WTC11 (cell line): Measurements from ENCODE around the gene SEC24A. TPM values are rescaled to one million over a fixed set of nuclear protein-coding genes. Genes with fewer than 3 reads are reported as not detected.

Experiments used
- CREM ChIP-seq: sonication (generic); formaldehyde crosslinking; IDR thresholded peaks from 2 replicates; pipeline ENCODE4 v1.8.1; 2022; ENCODE audit warnings: mild to moderate bottlenecking, missing genetic modification reagents, moderate library complexity
- ELF4 ChIP-seq: sonication (generic); formaldehyde crosslinking; IDR thresholded peaks from 2 replicates; pipeline ENCODE4 v1.8.1; 2022; ENCODE audit warnings: low read depth, mild to moderate bottlenecking, moderate library complexity, missing genetic modification reagents
- ESRRA ChIP-seq: sonication (generic); formaldehyde crosslinking; IDR thresholded peaks from 2 replicates; pipeline ENCODE4 v1.8.1; 2022; ENCODE audit warnings: mild to moderate bottlenecking, missing genetic modification reagents, borderline replicate concordance
- FOXK1 ChIP-seq: sonication (generic); formaldehyde crosslinking; IDR thresholded peaks from 2 replicates; pipeline ENCODE4 v1.8.0; 2022; ENCODE audit warnings: mild to moderate bottlenecking, moderate library complexity, missing genetic modification reagents
- GABPB1 ChIP-seq: sonication (generic); formaldehyde crosslinking; IDR thresholded peaks from 2 replicates; pipeline ENCODE4 v1.8.1; 2023; ENCODE audit warnings: mild to moderate bottlenecking, missing genetic modification reagents
- KAT7 ChIP-seq: sonication (generic); formaldehyde crosslinking; IDR thresholded peaks from 2 replicates; pipeline ENCODE4 v1.8.1; 2023; ENCODE audit warnings: missing genetic modification reagents, mild to moderate bottlenecking, borderline replicate concordance
- MYBL2 ChIP-seq: sonication (generic); formaldehyde crosslinking; IDR thresholded peaks from 2 replicates; pipeline ENCODE4 v1.8.1; 2023; ENCODE audit warnings: mild to moderate bottlenecking, moderate library complexity, missing genetic modification reagents
- NFE2L1 ChIP-seq: sonication (generic); formaldehyde crosslinking; IDR thresholded peaks from 2 replicates; pipeline ENCODE4 v1.8.1; 2023; ENCODE audit warnings: missing genetic modification reagents
- OVOL2 ChIP-seq: fragments of 250-450 bp; sonication (Bioruptor Pico); IDR thresholded peaks from 2 replicates; pipeline ENCODE4 v1.9.0; 2021; ENCODE audit warnings: mild to moderate bottlenecking, borderline replicate concordance
- PRRX2 ChIP-seq: fragments of 250-450 bp; sonication (Bioruptor Pico); IDR thresholded peaks from 2 replicates; pipeline ENCODE4 v1.8.0; 2021; ENCODE audit warnings: mild to moderate bottlenecking
- RELA ChIP-seq: sonication (generic); formaldehyde crosslinking; IDR thresholded peaks from 2 replicates; pipeline ENCODE4 v1.8.1; 2022; ENCODE audit warnings: missing genetic modification reagents, mild to moderate bottlenecking, borderline replicate concordance
- SMAD3 ChIP-seq: sonication (generic); formaldehyde crosslinking; IDR thresholded peaks from 2 replicates; pipeline ENCODE4 v1.8.0; 2022; ENCODE audit warnings: missing genetic modification reagents, mild to moderate bottlenecking, borderline replicate concordance
- TEAD1 ChIP-seq: sonication (generic); formaldehyde crosslinking; IDR thresholded peaks from 2 replicates; pipeline ENCODE4 v1.8.0; 2022; ENCODE audit warnings: mild to moderate bottlenecking, missing genetic modification reagents
- TP53 ChIP-seq: sonication (generic); formaldehyde crosslinking; IDR thresholded peaks from 2 replicates; pipeline ENCODE4 v1.8.1; 2023; ENCODE audit warnings: mild to moderate bottlenecking, missing genetic modification reagents
- ZBTB21 ChIP-seq: sonication (generic); formaldehyde crosslinking; IDR thresholded peaks from 2 replicates; pipeline ENCODE4 v1.8.1; 2023; ENCODE audit warnings: mild to moderate bottlenecking, missing genetic modification reagents, borderline replicate concordance
- ZNF121 ChIP-seq: sonication (generic); formaldehyde crosslinking; IDR thresholded peaks from 2 replicates; pipeline ENCODE4 v1.8.0; 2023; ENCODE audit warnings: missing genetic modification reagents
- ZNF232 ChIP-seq: sonication (generic); formaldehyde crosslinking; IDR thresholded peaks from 2 replicates; pipeline ENCODE4 v1.8.0; 2022; ENCODE audit warnings: mild to moderate bottlenecking, missing genetic modification reagents
- ZNF317 ChIP-seq: sonication (generic); formaldehyde crosslinking; IDR thresholded peaks from 2 replicates; pipeline ENCODE4 v1.8.1; 2023; ENCODE audit warnings: low read depth, mild to moderate bottlenecking, moderate library complexity, missing genetic modification reagents, borderline replicate concordance
- ZNF396 ChIP-seq: fragments of 250-450 bp; sonication (Bioruptor Pico); IDR thresholded peaks from 2 replicates; pipeline ENCODE4 v1.8.0; 2021; ENCODE audit warnings: mild to moderate bottlenecking, moderate library complexity, borderline replicate concordance
- total RNA-seq: library from RNA; stranded (reverse); gene quantifications from 3 replicates; pipeline ENCODE4 v1.2.3, GENCODE V29; 2021
- TF ChIP-seq, protein P1 (sequence below): sonication (generic); formaldehyde crosslinking; IDR thresholded peaks from 2 replicates; pipeline ENCODE4 v1.8.1; 2023; ENCODE audit warnings: mild to moderate bottlenecking, missing genetic modification reagents
- TF ChIP-seq, protein P2 (sequence below): sonication (generic); formaldehyde crosslinking; IDR thresholded peaks from 2 replicates; pipeline ENCODE4 v1.8.0; 2023; ENCODE audit warnings: missing genetic modification reagents, mild to moderate bottlenecking, borderline replicate concordance
- TF ChIP-seq, protein P3 (sequence below): sonication (generic); formaldehyde crosslinking; IDR thresholded peaks from 2 replicates; pipeline ENCODE4 v1.8.0; 2022; ENCODE audit warnings: mild to moderate bottlenecking, missing genetic modification reagents
- TF ChIP-seq, protein P4 (sequence below): sonication (generic); formaldehyde crosslinking; IDR thresholded peaks from 2 replicates; pipeline ENCODE4 v1.8.1; 2023; ENCODE audit warnings: mild to moderate bottlenecking, missing genetic modification reagents, moderate library complexity
- TF ChIP-seq, protein P5 (sequence below): sonication (generic); formaldehyde crosslinking; IDR thresholded peaks from 2 replicates; pipeline ENCODE4 v1.8.1; 2022; ENCODE audit warnings: mild to moderate bottlenecking, moderate library complexity, missing genetic modification reagents
- TF ChIP-seq, protein P6 (sequence below): sonication (generic); formaldehyde crosslinking; IDR thresholded peaks from 2 replicates; pipeline ENCODE4 v1.8.1; 2023; ENCODE audit warnings: mild to moderate bottlenecking, moderate library complexity, missing genetic modification reagents
- TF ChIP-seq, protein P7 (sequence below): sonication (generic); formaldehyde crosslinking; IDR thresholded peaks from 2 replicates; pipeline ENCODE4 v1.8.0; 2022; ENCODE audit warnings: mild to moderate bottlenecking, missing genetic modification reagents

The SEC24A gene
- total RNA-seq, 1 experiment from 2014 or later = 30.5 TPM

DNA sequence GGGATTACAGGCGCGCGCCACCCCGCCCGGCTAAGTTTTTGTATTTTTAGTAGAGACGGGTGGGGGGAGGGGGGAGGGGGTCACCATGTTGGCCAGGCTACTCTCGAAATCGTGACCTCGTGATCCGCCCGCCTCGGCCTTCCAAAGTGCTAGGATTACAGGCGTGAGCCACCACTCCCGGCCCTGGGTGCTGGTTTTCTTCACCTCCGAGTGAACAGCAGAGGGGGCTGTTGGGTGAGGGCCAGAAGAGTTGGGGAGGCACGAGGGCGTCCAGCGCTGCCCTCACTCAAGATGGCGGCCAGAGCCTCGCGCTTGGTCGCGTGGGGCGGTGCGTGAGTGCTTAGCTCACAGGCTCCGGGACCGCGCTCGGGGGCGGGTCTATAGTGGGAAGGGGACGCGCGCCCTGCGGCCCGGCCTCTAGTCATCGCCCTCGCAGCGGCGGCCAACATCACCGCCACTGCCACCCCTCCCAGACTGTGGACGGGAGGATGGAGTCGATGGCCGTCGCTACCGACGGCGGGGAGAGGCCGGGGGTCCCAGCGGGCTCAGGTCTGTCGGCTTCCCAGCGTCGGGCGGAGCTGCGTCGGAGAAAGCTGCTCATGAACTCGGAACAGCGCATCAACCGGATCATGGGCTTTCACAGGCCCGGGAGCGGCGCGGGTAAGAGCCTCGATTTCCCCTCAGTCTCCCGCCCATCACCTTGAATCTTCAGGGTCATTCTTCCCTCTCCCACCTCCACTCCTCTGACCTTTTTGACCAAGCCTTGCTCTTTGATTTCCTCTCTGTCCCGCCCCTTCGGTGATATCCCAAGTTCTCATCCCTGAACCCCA lies 89.8 kb downstream of the SEC24A start, which contains the start of gene CAMLG (continued):
- TF ChIP-seq MYBL2 (CRISPR knock-in tag) (0 out of 2 replicates have a peak, but pooled peaks have one; percentile 26), ELF4 (CRISPR knock-in tag) (0 out of 2 replicates have a peak, but pooled peaks have one; percentile 29), ZNF396 (CRISPR knock-in tag) (no peak), RELA (CRISPR knock-in tag) (0 out of 2 replicates have a peak, but pooled peaks have one; percentile 38), KAT7 (CRISPR knock-in tag) (0 out of 2 replicates have a peak, but pooled peaks have one; percentile 44), NFE2L1 (CRISPR knock-in tag) (0 out of 2 replicates have a peak, but pooled peaks have one; percentile 64), ESRRA (CRISPR knock-in tag) (0 out of 2 replicates have a peak, but pooled peaks have one; percentile 50), FOXK1 (CRISPR knock-in tag) (peak; percentile 97), ZNF317 (CRISPR knock-in tag) (0 out of 2 replicates have a peak, but pooled peaks have one; percentile 38), TP53 (peak; percentile 70; the same call in 1 of the 2 replicates), ZBTB21 (CRISPR knock-in tag) (peak; percentile 87; the same call in 1 of the 2 replicates), ZNF121 (CRISPR knock-in tag) (no peak), CREM (peak; percentile 94), GABPB1 (peak; percentile 82), SMAD3 (peak; percentile 36; the same call in 1 of the 2 replicates), OVOL2 (CRISPR knock-in tag) (no peak), TEAD1 (CRISPR knock-in tag) (peak; percentile 31; the same call in 1 of the 2 replicates), ZNF232 (CRISPR knock-in tag) (no peak), PRRX2 (CRISPR knock-in tag) (no peak)
- TF ChIP-seq, protein P1, sequence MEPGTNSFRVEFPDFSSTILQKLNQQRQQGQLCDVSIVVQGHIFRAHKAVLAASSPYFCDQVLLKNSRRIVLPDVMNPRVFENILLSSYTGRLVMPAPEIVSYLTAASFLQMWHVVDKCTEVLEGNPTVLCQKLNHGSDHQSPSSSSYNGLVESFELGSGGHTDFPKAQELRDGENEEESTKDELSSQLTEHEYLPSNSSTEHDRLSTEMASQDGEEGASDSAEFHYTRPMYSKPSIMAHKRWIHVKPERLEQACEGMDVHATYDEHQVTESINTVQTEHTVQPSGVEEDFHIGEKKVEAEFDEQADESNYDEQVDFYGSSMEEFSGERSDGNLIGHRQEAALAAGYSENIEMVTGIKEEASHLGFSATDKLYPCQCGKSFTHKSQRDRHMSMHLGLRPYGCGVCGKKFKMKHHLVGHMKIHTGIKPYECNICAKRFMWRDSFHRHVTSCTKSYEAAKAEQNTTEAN (CRISPR knock-in tag) = peak; percentile 69; the same call in 1 of the 2 replicates
- TF ChIP-seq, protein P2, sequence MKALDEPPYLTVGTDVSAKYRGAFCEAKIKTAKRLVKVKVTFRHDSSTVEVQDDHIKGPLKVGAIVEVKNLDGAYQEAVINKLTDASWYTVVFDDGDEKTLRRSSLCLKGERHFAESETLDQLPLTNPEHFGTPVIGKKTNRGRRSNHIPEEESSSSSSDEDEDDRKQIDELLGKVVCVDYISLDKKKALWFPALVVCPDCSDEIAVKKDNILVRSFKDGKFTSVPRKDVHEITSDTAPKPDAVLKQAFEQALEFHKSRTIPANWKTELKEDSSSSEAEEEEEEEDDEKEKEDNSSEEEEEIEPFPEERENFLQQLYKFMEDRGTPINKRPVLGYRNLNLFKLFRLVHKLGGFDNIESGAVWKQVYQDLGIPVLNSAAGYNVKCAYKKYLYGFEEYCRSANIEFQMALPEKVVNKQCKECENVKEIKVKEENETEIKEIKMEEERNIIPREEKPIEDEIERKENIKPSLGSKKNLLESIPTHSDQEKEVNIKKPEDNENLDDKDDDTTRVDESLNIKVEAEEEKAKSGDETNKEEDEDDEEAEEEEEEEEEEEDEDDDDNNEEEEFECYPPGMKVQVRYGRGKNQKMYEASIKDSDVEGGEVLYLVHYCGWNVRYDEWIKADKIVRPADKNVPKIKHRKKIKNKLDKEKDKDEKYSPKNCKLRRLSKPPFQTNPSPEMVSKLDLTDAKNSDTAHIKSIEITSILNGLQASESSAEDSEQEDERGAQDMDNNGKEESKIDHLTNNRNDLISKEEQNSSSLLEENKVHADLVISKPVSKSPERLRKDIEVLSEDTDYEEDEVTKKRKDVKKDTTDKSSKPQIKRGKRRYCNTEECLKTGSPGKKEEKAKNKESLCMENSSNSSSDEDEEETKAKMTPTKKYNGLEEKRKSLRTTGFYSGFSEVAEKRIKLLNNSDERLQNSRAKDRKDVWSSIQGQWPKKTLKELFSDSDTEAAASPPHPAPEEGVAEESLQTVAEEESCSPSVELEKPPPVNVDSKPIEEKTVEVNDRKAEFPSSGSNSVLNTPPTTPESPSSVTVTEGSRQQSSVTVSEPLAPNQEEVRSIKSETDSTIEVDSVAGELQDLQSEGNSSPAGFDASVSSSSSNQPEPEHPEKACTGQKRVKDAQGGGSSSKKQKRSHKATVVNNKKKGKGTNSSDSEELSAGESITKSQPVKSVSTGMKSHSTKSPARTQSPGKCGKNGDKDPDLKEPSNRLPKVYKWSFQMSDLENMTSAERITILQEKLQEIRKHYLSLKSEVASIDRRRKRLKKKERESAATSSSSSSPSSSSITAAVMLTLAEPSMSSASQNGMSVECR (CRISPR knock-in tag) = peak; percentile 89; the same call in 1 of the 2 replicates
- TF ChIP-seq, protein P3, sequence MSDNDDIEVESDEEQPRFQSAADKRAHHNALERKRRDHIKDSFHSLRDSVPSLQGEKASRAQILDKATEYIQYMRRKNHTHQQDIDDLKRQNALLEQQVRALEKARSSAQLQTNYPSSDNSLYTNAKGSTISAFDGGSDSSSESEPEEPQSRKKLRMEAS (CRISPR knock-in tag) = peak; percentile 91
- TF ChIP-seq, protein P4, sequence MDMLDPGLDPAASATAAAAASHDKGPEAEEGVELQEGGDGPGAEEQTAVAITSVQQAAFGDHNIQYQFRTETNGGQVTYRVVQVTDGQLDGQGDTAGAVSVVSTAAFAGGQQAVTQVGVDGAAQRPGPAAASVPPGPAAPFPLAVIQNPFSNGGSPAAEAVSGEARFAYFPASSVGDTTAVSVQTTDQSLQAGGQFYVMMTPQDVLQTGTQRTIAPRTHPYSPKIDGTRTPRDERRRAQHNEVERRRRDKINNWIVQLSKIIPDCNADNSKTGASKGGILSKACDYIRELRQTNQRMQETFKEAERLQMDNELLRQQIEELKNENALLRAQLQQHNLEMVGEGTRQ (CRISPR knock-in tag) = peak; percentile 88
- TF ChIP-seq, protein P5, sequence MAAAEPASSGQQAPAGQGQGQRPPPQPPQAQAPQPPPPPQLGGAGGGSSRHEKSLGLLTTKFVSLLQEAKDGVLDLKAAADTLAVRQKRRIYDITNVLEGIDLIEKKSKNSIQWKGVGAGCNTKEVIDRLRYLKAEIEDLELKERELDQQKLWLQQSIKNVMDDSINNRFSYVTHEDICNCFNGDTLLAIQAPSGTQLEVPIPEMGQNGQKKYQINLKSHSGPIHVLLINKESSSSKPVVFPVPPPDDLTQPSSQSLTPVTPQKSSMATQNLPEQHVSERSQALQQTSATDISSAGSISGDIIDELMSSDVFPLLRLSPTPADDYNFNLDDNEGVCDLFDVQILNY (CRISPR knock-in tag) = peak; percentile 37; the same call in 1 of the 2 replicates
- TF ChIP-seq, protein P6, sequence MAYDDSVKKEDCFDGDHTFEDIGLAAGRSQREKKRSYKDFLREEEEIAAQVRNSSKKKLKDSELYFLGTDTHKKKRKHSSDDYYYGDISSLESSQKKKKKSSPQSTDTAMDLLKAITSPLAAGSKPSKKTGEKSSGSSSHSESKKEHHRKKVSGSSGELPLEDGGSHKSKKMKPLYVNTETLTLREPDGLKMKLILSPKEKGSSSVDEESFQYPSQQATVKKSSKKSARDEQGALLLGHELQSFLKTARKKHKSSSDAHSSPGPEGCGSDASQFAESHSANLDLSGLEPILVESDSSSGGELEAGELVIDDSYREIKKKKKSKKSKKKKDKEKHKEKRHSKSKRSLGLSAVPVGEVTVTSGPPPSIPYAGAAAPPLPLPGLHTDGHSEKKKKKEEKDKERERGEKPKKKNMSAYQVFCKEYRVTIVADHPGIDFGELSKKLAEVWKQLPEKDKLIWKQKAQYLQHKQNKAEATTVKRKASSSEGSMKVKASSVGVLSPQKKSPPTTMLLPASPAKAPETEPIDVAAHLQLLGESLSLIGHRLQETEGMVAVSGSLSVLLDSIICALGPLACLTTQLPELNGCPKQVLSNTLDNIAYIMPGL (CRISPR knock-in tag) = peak; percentile 55; the same call in 1 of the 2 replicates
- TF ChIP-seq, protein P7, sequence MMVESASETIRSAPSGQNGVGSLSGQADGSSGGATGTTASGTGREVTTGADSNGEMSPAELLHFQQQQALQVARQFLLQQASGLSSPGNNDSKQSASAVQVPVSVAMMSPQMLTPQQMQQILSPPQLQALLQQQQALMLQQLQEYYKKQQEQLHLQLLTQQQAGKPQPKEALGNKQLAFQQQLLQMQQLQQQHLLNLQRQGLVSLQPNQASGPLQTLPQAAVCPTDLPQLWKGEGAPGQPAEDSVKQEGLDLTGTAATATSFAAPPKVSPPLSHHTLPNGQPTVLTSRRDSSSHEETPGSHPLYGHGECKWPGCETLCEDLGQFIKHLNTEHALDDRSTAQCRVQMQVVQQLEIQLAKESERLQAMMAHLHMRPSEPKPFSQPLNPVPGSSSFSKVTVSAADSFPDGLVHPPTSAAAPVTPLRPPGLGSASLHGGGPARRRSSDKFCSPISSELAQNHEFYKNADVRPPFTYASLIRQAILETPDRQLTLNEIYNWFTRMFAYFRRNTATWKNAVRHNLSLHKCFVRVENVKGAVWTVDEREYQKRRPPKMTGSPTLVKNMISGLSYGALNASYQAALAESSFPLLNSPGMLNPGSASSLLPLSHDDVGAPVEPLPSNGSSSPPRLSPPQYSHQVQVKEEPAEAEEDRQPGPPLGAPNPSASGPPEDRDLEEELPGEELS (CRISPR knock-in tag) = 0 out of 2 replicates have a peak, but pooled peaks have one; percentile 66
